OCI-M2 (cell line): ENCODE results near the gene PHF11.
"Not testable (repeated sequence)": the region's sequence is repeated elsewhere in the genome, so short reads cannot be mapped to it uniquely, and the experiment has no call there.

Experiments used
- DNase-seq: peaks from one replicate; lab custom pipeline; 2025; ENCODE audit not compliant: unreplicated experiment; lab: John Stamatoyannopoulos, UW

PHF11 gene

DNA sequence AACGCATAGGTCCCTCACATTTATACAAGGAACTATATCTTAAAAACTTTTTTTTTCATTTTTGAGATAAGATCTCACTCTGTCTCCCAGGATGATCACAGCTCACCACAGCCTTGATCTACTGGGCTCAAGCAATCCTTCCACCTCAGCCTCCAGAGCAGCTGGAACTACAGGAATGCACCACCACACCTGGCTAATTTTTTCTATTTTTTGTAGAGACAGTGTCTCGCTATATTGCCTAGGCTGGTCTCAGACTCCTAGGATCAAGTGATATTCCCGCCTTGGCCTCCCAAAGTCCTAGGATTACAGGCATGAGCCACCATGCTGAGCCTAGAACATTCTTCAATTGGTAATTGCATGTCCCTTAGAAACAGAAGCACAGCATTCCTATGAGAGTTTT, 47.9 kb downstream of the PHF11 start:
- DNase-seq: no peak

DNA sequence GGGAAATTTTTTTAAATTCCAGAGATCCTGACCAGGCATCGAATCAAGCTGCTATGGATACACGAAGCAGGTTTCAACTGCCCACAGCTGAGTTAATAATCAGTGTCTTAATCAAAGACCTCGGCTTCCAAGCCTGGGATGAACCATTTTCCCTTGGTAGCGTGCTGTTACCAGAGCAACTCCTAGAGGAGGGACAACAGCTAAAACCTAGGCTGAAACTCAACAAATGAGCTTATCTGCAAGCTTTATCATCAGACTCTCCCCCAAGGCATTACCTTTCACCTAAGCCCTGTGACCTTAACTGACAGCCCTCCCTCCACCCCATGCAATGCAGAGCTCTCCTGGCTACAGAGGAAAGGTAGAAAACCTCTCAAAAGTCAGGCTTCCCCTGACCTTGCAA, 49.9 kb downstream of the PHF11 start:
- no peak for DNase-seq

DNA sequence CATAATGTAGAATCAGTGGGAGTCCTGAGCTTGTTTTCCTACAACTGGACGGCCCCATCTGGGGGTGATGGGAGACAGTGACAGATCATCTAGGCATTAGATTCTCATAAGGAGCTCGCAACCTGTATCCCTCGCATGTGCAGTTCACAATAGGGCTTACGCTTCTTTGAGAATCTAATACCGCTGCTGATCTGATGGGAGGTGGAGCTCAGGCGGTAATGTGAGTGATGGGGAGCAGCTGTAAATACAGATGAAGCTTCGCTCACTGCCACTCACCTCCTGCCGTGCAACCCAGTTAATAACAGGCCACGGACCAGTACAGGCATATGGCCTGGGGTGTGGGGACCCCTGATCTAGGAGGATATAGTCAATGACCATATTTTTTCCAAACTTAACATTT, 50.8 kb downstream of the PHF11 start:
- no peak for DNase-seq

DNA sequence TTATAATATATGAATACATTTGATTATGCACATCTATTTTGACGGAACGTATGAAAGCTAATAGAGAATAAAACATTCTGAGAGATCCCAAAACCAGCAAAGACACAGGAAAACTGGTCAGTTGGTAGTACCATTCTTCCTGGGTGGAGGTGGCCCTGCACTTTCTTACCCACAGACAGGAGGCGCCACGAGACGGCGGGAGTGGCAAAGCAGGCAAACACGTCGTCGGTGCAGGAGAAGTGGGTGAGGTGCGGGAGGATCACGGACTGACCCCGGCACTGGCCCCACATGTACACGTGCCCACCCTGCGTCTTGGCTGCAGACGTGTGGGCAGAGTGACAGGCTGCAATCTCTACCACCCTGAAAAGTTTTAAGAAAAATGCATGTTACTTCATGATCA, 53.5 kb downstream of the PHF11 start:
- DNase-seq: no peak

DNA sequence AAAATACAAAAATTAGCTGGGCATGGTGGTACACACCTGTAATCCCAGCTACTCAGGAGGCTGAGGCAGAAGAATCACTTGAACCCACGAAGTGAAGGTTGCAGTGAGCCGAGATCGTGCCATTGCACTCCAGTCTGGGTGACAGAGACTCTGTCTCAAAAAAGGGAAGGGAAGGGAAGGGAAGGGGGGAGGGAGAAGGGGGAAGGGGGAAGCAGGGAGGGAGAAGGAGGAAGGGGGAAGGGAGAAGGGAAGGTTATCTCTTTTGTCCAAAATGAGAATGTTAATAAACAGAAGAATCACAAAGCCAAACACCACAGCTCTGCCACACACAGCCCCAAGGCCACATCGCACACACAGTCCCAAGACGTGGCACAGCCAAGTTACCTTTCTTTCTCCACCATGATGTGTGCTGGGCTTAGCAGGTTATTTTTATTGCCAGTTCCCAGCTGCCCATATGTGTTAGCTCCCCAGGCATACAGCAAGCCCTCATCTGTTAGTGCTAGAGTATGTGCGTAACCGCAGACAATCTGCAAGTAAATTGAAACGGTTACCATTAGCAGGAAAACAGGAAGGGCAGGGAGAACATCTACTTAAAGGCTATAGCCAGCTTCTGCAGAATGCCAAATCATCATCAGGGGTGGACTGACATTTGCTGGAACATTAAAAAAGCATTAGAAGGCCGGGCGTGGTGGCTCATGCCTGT, 55.3 kb downstream of the PHF11 start:
- DNase-seq: no peak

DNA sequence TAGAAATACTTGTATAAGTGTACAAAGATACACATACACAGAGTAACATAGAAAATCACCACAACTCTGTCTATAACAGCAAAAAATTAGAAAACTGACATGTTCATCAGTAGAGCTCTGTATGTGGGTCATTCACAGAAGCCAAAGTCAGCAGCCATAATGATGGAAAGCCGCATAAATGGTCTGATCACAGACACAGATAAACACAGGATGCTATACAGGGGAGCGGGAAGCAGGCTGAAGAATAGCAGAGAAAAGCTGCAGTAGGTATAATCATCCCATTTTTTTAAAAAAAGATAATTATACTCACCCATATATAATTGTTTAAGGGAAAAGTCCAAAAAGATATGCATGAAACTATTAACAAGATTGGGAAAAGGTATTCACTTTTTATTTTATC, 58.1 kb downstream of the PHF11 start:
- no peak for DNase-seq

DNA sequence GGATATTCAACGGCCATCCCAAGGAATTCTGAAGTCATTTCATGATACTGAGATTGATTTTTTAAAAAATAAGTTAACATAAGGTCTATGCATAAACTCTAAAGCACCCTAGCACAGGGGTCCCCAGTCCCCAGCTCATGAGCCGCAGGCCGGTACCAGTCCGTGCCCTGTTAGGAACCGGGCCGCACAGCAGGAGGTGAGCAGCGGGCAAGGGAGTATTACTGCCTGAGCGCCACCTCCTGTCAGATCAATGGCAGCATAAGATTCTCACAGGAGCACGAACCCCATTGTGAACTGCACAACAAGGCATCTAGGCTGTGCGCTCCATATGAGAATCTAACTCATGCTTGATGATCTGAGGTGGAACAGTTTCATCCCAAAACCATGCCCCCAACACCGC, 58.6 kb downstream of the PHF11 start:
- no peak for DNase-seq

DNA sequence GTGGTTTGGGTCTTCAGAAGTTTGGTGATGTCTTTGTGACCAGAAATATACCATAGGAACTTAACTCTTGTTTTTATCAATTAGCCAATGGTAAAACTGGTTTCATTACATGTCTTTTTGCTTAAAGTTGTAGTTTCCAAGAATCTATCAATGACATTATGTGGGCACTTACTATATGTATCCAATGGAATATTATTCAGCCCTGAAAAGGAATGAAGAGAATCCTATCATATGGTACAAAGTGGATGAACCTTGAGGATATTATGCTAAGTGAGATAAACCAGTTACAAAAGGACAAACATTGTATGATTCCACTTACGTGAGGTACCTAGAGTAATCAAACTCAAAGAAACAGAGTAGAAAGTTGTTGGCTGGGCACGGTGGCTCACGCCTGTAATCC, 63.3 kb downstream of the PHF11 start:
- no peak for DNase-seq

DNA sequence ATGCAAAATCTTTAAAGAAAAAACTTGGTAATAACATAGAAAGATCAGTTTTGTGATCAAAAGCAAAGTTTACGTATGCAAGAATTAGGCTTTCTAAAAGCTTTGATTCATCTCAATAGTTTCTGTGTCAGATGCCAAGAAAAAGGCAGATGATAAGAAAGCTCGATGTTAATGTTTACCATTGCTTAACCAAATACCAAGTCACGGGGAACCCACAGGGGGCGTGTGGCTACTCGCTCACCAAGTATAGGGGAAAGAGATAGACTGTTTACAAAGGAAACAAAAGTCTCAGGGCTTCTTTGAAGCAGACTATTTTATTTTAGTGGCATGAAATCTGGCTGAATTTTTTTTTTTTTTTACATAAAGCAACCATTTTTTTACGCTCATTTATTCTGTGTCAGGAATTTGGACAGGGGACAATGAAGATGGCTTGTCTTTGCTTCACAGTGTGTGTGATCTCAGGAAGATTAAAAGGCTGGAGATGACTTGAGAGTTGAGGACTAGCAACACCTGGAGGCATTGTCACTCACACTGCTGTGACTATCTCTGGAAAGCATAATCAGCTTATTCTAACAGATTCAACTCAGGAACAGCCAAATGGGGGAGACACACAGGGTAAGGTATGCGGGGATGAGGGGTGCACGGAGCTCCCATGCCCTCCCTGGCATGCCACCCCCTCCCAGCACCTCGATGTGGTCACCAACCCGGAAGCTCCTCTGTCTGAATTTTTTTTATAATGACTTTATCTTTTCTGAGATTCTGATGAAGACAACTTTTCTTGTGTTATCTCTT, 64.7 kb downstream of the PHF11 start:
- no peak for DNase-seq

DNA sequence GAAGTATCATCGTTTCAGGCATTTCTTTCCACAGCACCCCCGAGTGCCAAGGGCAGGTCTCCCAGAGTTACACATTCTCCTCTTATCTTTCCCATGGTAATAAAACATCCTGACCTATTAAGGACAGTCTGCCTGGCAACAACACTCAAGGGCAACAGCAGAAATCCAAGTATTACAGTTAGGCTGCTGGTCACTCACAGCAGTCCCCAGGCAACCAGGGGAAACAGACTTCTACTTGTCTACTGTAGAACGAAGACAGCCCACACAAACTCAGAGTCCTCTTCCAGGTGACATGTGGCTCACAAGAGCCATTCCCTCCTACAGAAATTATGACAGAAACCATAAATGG, 65.3 kb downstream of the PHF11 start:
- no peak for DNase-seq

DNA sequence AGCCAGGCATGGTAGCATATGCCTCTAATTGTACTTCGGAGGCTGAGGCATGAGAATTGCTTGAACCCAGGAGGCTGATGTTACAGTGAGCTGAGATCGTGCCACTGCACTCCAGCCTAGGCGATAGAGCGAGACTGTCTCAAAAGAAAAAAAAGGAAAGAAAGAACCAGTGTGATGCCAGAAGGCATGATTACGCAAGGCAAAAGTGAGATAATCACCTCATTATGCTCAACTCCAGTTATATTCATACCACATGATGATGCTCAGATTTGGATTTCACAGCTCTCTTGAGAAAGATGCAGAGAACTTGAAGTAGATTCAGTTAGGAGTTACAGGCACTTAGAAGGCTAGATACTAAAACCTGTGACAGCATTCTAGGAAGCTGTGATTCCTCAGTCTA, 67.8 kb downstream of the PHF11 start:
- no peak for DNase-seq

DNA sequence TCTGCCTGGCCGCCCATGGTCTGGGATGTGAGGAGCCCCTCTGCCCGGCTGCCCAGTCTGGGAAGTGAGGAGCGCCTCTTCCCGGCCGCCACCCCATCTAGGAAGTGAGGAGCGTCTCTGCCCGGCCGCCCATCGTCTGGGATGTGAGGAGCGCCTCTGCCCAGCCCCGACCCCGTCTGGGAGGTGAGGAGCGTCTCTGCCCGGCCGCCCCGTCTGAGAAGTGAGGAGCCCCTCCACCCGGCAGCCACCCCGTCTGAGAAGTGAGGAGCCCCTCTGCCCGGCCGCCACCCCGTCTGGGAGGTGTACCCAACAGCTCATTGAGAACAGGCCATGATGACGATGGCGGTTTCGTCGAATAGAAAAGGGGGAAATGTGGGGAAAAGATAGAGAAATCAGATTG, 69.7 kb downstream of the PHF11 start:
- DNase-seq: not testable (repeated sequence)

DNA sequence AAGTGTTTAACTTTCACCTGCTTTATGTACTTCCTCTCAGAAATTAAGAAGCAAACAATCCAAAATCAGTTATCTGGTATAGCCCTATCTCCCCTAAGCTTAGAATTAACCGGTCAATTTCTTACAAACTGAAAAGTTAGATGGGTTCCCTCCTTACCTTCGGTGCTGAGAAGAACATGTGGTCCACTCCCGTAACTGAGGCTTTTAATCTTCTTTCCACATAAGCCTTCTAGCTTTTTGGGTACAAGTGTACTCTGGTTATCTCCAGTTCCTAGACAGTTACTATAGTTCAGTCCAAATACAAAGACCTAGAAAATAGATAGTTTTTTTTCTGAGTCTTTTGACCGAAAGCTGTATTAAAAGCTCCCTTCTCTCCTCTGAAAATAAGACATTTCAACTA, 70.7 kb downstream of the PHF11 start:
- DNase-seq: no peak

DNA sequence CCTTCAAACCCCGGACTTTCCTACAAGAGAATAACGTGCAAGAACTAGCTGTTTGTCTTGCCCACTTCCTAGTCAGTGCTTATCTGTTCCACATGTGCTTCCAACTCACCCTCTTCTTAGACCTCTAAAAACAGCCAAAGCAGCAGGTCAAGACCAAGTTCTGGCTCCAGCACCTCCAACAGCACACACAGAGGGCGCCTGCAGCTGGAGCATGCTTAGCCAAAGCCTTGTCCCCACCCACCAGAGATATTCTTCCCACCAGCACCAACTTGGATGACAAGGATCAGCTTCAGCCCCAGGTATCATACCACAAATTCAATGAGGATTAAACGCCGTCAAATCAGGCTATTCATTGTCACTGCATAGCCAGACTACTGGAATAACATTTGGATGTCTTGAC, 71.7 kb downstream of the PHF11 start:
- no peak for DNase-seq

DNA sequence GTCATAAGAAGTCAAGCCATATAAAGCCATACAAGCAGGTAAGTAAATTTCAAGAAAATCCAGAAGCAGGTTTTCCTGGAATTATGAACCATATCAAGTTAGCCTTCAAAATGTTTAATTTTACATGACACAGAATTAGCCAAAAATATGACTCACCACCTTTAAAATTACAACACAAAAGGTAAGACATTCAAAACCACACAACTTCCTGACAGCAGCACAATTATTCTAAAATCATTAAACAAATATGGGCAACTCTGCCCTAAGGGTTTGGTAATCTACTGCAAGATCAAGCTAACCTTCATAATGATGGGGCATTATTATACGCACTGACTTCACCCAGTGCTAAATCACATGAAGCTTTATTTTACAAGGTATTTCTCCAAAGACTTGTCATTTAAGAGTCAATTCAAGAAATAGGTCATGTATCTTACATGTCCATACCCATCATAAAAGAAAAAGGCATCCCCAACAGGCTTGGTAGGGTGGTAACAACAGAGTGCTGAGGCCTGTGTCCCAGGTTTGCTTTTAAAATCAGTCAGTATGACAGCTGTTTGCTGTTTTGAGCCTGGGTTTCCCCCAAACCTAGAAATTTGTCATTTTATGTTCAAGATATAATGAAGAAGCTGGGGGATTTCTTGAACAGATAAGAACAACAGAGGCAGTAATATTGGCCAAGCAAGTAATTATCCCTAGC, 74.4 kb downstream of the PHF11 start:
- no peak for DNase-seq

DNA sequence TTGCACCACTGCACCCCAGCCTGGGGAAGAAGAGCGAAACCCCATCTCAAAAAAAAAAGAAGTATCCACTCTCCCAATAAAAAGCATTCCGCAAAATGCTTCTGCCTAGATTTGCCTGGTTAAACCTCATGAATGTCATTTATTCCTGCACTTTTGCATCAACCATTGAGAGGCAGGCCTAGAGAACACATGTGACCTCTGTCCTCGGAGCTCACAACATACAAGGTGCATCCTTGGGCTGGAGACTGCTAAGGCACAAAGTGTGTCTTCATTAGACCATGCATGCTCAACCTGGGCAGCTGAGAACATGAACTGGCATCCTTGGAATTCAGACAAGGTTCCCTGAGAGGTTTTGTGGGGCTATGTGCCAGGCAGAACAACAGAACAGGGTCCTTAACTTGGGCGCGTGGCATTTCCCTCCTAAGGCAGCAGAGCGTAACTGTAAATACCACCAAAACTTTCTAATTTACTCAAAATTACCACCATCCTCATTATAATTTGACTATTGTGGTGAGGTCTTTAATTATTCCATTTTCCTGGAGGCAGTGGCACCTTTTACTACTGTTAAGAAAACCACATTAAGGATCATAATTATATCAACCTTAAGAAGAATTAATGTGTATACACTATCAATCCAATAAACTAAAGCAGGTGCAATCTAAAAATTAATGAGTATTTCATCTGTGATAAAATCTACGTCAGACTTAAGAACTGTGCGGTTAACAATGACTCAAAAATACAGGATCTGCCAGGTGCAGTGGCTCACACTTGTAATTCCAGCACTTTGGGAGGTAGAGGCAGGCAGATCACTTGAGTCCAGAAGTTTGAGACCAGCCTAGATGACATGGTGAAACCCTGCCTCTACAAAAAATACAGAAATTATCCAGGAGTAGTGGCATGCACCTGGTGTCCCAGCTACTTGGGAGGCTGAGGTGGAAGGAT, 75.8 kb downstream of the PHF11 start:
- DNase-seq: no peak
